Neural cell (in vitro differentiated cells): ENCODE results near the gene DDX31.

Source experiments
- CTCF ChIP-seq: fragments of 450-650 bp; IDR thresholded peaks from 2 replicates; pipeline ENCODE4 v1.5.1; 2014; ENCODE audit warnings: antibody characterized with exemption, mild to moderate bottlenecking, moderate library complexity; ENCODE audit not compliant: poor library complexity, severe bottlenecking
- EP300 ChIP-seq: fragments of 450-650 bp; conservative IDR thresholded peaks from 2 replicates; pipeline ENCODE4 v1.6.1; 2014; ENCODE audit warnings: antibody characterized with exemption, mild to moderate bottlenecking, moderate library complexity; ENCODE audit not compliant: poor library complexity, severe bottlenecking

- TF ChIP-seq CTCF (no peak), EP300 (no peak)
These were observed 80.4 kb downstream of the DDX31 start for GRCh38 chr9:132589148-132590036.
